NCI-H226 (cell line): ENCODE measurements around the gene COL6A3.
"Not testable (repeated sequence)": the region's sequence is repeated elsewhere in the genome, so short reads cannot be mapped to it uniquely, and the experiment has no call there.

ENCODE experiments used
- DNase-seq: peaks from one replicate; pipeline ENCODE4 v3.0.0-alpha.2; 2015

The COL6A3 gene

DNA sequence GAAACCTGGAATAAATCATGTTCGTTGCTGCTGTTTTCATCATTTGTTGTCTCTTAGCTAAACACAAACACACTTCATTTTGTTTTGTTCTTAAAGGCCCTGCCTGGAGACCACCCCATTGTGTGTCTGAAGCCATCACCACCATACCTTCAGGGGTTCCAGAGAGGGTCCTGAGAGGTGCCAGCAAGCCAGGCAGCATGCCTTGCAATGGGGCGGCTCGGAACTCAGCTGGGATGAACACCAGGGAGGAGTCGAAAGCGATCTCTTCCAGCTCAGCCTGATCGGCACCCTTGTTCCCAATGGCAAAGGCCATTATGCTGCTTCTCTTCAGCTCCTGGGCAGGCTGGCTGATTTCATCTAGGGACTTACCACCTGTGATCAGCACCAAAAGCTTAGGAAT lies 33.2 kb downstream of the COL6A3 start:
- no peak for DNase-seq

DNA sequence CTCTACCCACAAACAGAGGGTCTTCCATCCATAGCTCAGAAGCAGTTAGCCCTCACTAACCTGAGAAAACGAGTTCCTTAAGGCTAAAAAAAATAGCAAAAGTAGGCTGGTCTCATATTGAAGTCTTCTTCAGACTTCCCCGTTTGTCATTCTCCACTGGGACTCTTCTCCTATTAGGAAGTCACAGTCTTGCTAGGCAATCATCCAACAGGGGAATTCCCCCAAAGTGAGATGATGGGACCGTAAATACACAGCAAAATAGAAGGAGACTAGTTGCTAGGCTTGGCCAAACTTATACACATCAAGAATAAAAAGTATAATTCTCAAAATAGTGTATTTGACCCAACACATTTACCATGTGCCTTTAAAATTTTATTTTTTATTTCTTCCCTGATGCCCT lies 34.3 kb downstream of the COL6A3 start:
- no peak for DNase-seq

DNA sequence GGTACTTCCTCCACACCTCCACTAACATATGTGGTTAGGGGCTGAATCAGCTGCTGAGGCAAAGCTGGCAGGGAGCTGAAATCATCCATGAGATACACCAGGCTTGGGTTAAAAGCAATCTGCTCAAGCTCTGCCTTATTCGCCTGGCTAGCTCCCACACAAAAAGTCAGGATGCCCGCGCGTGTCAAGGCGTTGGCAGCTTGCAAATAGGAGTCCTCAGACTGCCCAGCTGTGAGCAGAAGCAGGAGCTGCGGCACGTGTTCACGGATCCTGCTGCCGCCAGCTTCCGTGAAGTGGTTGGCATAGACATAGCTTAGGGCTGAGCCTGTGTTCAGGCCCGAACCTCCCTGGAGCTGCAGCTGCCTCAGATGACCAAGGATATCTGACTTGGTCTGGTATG lies 35.3 kb downstream of the COL6A3 start:
- DNase-seq = no peak

DNA sequence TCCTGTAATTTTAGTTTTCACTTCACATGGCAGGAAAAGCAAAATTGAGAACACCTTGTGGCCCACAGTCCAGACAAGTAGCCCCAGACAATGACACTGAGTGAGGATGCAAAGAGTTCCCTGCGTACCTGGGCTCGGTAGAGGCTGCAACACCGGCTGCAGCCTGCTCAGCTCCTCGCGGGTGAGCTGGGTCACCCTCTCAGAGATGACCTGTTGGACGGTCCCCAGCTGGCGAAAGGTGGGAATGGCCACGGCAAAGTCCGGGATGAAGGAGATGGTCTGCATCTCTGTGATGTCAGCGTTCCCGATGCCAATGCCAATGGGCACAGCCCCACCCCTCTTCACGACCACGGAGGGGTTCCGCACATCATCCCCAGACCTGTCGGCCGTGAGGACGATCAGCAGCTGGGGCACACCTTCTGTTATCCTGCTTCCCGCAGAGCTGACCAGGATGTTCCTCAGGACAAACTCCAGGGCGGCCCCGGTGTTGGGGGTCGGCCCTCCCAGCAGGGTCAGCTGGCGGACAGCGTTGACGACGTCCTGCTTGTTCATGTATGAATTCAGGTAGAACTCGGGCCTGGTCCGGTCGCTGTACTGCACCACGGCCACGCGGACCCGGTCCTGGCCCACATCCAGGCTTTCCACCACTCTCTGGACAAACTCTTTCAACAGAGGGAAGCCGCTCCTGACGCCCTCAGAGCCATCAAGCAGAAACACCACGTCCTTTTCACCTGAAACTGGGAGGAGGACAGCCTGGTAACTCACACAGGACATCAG lies 39.5 kb downstream of the COL6A3 start:
- DNase-seq = no peak

DNA sequence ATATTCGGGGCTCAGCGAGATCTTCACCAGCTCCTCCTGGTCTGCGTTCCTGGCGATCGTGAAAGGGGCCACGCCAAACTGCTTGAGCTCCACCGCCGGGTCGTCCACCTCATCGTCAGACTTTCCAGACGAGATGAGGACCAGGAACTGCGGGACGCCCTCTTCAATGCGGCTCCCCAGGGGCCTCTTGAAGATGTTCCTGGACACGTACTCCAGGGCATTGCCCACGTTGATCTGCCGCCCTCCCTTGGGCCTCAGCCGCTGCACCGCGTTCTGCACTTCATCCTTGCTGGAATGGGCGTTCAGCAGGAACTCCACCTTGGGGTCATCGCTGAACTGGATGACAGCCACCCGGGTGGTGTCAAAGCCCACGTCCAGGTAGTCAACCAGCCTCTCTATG lies 42.1 kb downstream of the COL6A3 start:
- no peak for DNase-seq

DNA sequence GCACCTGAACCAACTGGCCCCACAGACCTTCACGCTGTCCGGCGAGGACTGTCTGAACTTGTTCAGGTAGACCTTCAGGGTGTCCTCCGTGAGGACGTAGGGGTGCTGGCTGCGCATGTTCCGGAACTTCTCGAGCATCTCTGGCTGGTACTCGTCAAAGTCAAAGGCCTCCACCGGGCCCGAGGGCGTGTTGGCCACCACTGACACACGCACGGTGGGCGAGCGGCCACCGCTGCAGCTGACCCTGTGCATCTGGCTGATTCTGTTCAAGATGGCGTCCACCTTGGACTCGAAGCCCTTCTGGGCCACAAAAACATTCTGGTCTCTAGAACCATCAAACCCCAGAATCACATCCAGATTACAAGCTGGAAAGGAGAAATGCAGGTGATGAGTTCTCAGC lies 48.3 kb downstream of the COL6A3 start:
- no peak for DNase-seq

DNA sequence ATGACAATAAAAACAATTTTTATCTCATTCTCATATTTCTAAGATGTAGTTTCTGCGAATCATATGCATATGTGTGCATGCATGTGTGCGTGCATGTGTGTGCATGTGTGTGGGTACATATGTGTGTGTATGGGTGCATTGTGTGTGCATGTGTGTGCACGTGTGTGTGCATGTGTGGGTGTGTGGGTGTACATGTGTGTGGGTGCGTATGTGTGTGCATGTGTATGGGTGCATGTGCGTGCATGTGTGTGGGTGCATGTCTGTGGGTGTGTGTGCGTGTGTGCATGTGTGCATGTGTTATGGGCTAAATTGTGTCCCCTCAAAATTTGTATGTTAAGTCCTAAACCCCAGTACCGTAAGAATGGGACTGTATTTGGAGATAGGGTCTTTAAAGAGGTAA lies 49.3 kb downstream of the COL6A3 start:
- no peak for DNase-seq

DNA sequence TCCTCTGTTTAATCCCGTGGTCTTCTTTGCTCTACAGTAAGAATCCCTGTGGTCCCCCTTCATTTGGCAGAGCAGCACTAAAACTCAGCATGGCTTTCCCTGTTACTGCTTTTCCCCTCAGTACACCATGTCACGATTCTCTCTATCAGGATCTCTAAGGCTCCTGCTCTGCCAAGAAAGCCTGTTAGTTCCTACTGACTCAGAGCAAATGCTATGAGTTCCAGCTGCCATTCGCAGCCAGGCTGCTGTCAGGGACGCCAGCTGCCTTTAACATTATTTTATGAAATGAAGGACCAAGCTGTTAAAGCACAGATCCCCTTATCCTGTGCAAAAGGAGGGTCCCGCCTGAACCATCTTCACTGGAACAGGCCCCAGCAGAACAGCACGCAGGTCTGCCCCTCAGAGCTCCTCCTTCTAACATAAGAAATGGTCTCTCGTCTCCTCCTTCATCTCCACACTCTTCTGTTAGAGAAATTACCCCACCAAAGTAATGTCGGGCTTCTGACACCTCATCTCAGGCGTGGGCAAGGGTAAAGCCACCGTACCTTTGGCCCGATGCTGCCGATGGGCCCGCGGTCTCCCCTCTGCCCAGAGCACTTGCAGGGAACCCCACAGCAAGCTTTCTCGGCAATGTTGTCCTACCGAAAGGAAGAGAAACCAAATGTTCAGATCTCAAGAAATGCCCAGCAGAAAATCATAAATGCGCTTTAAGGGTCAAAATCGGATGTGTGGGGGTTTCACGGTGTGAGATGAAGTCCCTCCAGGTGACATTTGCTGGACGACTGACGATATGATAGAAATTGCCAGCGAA lies 52.6 kb downstream of the COL6A3 start:
- no peak for DNase-seq

DNA sequence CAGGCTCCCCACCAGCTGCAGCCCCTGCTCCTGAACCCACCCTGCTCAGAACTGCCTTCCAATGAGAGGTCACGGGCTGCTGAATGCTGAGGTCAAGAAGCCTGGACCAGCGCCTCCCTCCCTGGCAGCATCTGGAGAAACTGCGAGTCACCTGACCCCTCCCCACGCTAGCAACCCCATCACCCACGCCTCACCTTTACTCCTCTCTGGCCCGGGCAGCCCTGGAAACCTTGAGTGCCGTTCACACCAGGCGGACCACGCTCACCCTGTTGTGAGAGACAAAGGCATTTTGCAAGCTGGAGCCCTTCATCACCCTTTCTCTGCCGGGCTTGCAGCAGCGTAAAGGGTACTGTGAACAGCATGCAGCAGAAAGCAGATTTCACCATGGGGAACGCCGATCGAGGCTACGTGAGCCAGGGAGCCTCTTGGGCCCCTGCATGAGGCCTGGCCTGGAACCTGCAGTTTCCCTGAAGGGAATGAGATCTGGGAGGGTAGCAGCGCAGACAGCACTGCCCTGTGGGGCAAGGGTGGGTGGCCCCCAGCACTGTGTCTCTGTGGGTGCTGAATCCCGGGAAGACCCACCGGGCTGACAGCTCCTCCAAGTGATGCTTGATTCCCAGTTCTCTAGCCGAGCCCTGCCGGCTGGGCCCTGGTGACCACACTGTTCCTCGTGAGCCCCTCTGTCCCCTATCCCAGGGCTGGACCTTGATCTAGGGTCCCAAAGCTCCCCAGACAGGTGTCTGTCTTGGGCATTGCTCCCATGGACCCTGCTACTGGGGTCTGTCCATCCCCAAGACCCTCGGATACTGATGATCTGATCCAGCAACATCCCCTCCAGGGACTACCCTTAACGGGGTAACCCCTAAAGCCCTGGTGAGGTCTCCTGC lies 53.8 kb downstream of the COL6A3 start:
- no peak for DNase-seq

DNA sequence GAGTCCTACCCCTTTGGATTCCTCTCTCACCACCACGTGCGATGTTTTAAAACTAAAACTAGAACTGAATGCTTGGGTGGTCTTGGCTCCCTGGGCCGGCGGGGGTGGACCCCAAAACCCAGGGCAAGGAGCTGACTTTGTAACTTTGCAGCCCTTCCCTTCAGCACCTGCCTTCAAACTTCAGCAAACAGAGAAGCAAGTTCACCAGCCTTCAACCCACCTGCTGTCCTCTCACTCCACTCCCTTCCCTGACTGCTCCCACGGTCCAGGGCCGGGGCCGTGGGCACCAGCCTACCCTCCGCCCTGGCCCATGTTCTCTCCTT lies 54.5 kb downstream of the COL6A3 start:
- no peak for DNase-seq

DNA sequence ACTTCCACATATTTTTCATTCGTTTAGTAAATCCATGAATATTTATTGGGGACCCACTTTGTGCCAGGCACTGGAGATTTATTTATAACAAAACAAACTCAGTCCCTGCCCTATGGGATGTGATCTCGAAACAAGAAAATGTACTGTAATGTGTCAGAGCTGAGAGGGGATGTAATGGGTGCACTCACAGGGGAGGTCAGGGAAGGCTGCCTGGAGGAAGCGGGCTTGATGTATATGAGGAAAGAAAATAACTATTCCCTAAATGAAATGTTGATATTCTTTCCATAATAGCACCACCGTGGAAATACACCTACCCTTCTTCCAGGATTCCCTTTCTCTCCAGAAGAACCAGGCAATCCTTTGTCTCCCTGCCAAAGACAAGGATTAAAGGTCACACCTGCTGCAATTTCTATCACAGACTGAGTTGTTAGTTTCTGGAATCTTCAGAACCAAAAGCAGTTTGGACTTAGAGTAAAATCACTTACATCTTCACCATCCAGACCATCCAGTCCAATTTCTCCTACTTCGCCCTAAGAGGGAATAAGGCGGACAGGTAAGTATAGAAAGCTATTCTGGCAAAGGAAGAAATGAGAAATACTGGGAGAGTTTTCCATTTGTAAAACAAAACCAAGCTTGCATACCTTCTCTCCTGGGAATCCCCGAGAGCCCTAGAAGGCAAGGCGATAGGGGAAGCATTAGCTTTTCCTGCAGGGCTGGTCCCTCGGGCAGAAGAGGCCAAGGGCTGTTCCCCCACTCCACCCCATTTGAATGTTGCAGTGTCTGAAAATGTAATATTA lies 55.0 kb downstream of the COL6A3 start:
- no peak for DNase-seq

DNA sequence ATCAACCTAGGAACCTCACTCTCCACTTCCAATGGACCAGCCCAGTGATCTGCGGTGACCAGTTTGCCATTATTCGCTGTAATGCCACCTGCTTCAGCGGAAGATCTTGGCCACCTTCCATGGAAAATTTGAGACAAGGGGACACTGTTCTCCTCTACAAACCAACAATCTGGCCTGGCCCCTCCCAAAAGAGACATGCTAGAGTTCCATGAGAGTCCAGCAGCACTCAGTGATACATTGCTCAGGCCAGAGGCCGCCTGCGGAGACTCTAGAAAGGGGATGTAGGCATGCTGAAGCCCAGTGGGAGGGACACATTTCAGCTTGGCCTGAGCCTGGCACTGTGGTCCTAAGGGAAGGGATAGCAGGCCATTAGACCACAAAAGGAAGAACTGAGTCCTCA lies 58.3 kb downstream of the COL6A3 start:
- DNase-seq = no peak

DNA sequence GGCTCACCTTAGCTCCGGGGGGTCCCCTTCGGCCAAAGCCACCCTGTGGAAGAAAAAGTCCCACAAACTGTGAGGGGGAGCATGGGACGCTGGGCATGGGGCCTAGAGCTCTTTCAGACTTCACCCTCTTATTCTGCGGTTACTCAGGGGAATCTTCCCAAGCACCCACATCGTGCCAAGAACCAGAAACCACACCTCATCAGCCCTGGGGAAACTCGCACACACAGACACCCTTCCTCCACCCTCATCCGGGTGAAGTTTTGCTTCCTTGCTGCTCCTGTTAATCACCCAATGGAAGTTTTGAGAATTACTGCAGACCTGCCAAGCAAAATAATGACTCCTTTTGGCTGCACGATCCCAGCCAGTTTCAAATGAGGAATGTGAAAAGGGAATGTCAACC lies 59.1 kb downstream of the COL6A3 start:
- peak; percentile 87 for DNase-seq

DNA sequence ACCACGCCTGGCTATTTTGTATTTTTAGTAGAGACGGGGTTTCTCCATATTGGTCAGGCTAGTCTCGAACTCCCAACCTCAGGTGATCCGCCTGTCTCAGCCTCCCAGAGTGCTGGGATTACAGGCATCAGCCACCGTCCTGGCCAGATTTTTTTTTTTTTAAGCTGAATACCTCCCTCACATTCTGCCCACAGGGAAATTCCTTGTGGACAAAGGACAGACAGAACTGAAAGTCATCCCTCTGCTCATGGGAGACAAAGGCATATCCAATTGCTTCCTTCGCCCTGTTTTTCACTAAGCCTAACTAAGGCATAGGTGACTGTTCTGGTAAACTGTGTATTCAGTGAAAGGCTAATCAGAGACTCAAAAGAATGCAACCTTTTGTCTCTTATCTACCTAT lies 59.8 kb downstream of the COL6A3 start:
- not testable (repeated sequence) for DNase-seq

DNA sequence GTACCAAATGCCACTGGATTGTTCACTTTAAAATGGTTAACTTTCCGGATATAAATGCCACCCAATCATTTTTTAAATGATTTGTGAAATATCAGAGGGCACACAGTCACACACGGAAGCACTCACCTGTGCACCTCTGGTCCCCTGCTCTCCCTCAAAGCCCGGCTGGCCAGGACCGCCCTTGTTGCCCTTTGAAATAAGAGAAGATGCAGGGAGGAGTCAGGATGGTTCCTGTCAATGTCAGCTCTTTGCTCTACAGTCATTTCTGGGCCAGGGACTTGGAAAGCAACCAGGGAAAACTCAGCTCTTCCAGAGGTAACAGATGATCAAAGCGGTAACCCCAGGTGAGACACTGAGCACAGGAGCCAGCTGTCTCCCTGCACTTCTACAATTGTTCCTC lies 60.7 kb downstream of the COL6A3 start:
- no peak for DNase-seq

DNA sequence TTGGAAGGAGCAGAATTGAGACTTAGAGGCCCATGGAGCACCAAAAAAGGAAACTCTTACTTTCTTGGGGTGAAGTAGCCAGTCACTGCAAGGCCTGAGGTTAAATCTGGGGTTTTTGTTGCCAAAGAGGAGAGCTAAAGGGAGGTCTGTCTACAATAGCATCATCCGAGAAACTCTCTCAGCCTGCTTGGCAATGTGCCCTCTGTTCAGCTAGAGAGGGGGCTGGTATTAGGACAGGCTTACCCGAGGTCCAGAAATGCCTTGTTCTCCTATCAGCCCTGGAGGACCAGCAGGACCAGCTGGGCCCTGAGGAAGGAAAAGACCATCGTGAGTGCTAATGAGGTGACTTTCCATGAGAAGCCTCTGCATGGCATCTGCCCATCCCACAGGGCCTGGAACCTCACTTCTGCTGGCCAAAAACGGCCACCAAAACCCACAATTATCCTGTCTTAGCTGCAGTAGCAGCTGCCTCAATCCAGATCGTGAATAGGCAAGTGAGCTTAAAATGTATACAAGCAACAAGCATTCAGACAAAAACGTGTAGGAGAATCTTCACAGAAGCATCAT lies 61.6 kb downstream of the COL6A3 start:
- DNase-seq = no peak

DNA sequence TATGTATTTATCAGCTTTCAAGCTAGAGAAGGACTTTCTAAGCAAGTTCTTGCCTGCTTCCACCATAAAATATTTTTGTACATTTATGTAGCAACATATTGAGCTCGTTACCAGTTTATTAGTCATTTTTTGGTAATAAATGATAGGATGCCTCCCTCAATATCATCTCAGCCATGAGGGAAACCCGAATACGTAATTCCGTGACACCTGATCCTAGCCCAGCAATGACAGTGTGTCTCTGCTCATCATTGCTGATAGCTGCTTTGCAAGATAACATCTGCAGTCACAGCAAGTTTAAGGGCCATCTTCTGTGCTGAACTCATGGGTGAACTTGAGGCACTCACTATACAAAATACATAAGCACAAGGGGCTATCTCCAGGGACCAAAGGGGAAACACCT lies 62.2 kb downstream of the COL6A3 start:
- DNase-seq = no peak

DNA sequence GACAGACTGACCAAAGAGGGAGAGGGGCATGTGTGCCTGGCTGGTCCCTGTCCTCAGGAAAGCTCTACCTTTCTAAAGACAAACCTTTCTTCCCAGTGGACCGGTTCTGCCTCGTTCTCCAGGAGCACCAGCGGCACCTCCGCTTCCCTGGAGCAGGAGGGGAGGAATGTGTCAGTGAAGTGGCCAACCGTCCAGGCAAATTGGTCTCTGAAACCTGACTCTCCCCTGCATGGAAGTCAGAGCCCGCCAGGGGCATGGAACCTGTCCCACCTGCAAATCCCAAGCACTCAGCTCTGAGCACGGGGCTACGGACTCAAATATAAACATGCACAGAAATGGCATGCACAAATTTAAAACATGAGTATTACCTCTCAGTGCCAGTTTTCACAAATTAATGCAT lies 62.9 kb downstream of the COL6A3 start:
- no peak for DNase-seq

DNA sequence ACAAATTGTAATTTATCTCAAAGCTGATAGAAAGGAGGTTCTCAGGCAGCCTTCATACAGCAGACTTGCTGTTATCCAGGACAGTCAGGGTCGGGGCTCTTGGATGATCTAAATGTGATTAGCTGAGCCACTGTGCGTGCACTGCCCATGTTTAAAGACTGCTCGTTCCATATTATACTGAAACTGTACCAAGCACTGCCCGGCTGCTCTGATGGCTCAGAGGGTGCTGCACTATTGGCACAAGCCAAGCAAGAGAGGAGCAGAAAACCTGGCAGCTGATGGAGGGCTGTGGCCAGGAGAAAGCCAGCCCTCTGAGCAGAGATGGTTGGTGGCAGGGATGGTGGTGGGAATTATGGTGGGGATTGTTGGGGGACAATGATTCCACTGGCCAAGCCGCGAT lies 63.4 kb downstream of the COL6A3 start:
- no peak for DNase-seq

DNA sequence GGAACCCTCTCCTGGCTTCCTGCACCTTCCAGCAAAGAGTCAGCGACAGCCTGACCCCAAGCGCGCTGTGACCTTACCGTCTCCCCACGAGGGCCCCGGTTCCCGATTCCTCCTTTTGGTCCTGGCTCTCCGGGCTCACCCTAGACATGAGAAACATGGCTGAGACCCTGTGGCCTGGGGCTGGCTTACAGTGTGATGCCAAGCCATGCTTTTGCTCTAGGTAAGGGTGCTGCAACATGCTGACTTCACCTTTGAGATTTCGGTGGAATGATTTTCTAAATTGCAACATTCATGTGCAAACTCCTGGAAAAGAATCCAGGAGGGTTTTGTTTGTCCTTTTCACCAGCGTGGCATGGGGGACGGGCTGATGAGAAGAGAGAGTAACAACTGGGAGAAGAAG lies 63.9 kb downstream of the COL6A3 start:
- no peak for DNase-seq

DNA sequence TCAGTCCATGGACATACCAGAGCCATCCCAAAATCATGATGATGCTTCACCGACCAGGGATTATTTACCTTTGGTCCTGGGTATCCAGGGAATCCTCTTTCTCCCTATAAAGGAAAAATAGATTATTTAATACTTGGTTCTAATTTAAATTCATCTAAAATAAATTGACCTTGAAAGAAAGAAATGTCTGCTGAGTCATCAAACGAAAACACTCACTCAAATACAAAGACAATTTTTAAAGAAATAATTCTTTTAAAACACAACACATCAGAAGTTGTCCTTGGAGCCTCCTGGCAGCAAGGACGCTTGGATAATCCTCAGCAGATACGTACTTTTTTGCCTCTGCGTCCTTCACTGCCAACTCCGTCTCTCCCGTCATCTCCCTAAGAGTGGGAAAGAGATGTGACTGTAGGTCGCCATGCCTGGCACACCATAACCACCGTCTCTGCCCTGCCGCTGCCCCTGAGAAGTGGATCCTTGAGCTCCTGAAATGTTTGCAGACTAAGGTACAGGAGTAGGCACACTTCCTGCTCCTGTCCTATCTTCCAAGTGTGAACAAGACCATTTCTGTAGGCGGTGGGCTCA lies 65.6 kb downstream of the COL6A3 start:
- DNase-seq = no peak
